IMR-90 (cell line): ENCODE data around the gene BAG1.

ENCODE experiments used
- BHLHE40 ChIP-seq: fragments of 150-350 bp; IDR thresholded peaks from 2 replicates; pipeline ENCODE4 v1.6.1; 2016; ENCODE audit warnings: mild to moderate bottlenecking, low read depth, low read length
- POLR2A ChIP-seq: IDR thresholded peaks from 2 replicates; pipeline ENCODE4 v1.6.1; 2012; ENCODE audit warnings: mild to moderate bottlenecking, low read depth, low read length
- RFX5 ChIP-seq: IDR thresholded peaks from 2 replicates; pipeline ENCODE4 v1.8.0; 2012; ENCODE audit warnings: low read depth, mild to moderate bottlenecking, low read length, moderate library complexity
- TF ChIP-seq, protein P1 (sequence below): conservative IDR thresholded peaks from 2 replicates; pipeline ENCODE4 v1.5.1; 2012; ENCODE audit warnings: mild to moderate bottlenecking, low read depth, low read length, improper control_type of control experiment
- TF ChIP-seq, protein P2 (sequence below): fragments of 150-350 bp; IDR thresholded peaks from 2 replicates; pipeline ENCODE4 v1.6.1; 2017; ENCODE audit warnings: mild to moderate bottlenecking, antibody characterized with exemption, low read length, low read depth

GRCh38 chr9:33255471-33255870 is 9.0 kb downstream of the BAG1 start:
- TF ChIP-seq, protein P1, sequence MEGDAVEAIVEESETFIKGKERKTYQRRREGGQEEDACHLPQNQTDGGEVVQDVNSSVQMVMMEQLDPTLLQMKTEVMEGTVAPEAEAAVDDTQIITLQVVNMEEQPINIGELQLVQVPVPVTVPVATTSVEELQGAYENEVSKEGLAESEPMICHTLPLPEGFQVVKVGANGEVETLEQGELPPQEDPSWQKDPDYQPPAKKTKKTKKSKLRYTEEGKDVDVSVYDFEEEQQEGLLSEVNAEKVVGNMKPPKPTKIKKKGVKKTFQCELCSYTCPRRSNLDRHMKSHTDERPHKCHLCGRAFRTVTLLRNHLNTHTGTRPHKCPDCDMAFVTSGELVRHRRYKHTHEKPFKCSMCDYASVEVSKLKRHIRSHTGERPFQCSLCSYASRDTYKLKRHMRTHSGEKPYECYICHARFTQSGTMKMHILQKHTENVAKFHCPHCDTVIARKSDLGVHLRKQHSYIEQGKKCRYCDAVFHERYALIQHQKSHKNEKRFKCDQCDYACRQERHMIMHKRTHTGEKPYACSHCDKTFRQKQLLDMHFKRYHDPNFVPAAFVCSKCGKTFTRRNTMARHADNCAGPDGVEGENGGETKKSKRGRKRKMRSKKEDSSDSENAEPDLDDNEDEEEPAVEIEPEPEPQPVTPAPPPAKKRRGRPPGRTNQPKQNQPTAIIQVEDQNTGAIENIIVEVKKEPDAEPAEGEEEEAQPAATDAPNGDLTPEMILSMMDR: no peak
- no peak for TF ChIP-seq BHLHE40
- no peak for TF ChIP-seq RFX5
- TF ChIP-seq POLR2A: no peak
- TF ChIP-seq, protein P2, sequence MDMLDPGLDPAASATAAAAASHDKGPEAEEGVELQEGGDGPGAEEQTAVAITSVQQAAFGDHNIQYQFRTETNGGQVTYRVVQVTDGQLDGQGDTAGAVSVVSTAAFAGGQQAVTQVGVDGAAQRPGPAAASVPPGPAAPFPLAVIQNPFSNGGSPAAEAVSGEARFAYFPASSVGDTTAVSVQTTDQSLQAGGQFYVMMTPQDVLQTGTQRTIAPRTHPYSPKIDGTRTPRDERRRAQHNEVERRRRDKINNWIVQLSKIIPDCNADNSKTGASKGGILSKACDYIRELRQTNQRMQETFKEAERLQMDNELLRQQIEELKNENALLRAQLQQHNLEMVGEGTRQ: no peak
